SK-N-SH (cell line): ENCODE measurements around the gene SNX11. TPM values are rescaled to one million over a fixed set of nuclear protein-coding genes. Genes with fewer than 3 reads are reported as not detected.

Source experiments
- CTCF ChIA-PET: fragments of 300-600, 350-600 bp; formaldehyde crosslinking; extraction: SDS; loops from one replicate; lab custom pipeline; 2021; lab: Yijun Ruan, JAX
- POLR2A ChIA-PET: fragments of 350-600 bp; sonication (Branson Sonifier 250); formaldehyde crosslinking; extraction: SDS; loops from one replicate; lab custom pipeline; 2020; ENCODE audit warnings: antibody characterized with exemption, inconsistent platforms; lab: Yijun Ruan, JAX
- DNase-seq: peaks from one replicate; pipeline ENCODE4 v3.0.0; 2012
- H2AFZ ChIP-seq: fragments of 200-600 bp; sonication (generic); 2 replicates; pipeline ENCODE4 v1.8.1; 2016; ENCODE audit warnings: antibody characterized with exemption, mild to moderate bottlenecking, low read depth
- H3F3A ChIP-seq: fragments of 200-600 bp; sonication (generic); replicated peaks from 2 replicates; pipeline ENCODE3; 2016; ENCODE audit warnings: antibody characterized with exemption, mild to moderate bottlenecking; ENCODE audit not compliant: insufficient read depth
- H3K27ac ChIP-seq, 2 experiments: fragments of 200-500 bp in 1 of 2; fragments of 200-600 bp in 1 of 2; sonication (Bioruptor generic) in 1 of 2; sonication (generic), shearing (Covaris generic) in 1 of 2; 2 replicates each; pipeline versions ENCODE4 v1.5.1 to v1.6.1; 2014 to 2016; ENCODE audit warnings: low read depth in 2 of 2, inconsistent platforms in 1 of 2, low read length in 1 of 2, mild to moderate bottlenecking in 1 of 2, mixed read lengths in 1 of 2
- H3K27me3 ChIP-seq: fragments of 200-600 bp; sonication (generic), shearing (Covaris generic); 2 replicates; pipeline ENCODE4 v1.6.1; 2016; ENCODE audit warnings: mixed run types; ENCODE audit not compliant: insufficient read depth
- H3K36me3 ChIP-seq, 2 experiments: fragments of 200-500 bp in 1 of 2; fragments of 200-600 bp in 1 of 2; sonication (Bioruptor generic) in 1 of 2; sonication (generic) in 1 of 2; replicated peaks in 1 of 2; 2 replicates each; pipeline versions ENCODE3 to v1.5.1; 2014 to 2016; ENCODE audit warnings: low read length in 1 of 2, mild to moderate bottlenecking in 1 of 2; ENCODE audit not compliant: insufficient read depth in 2 of 2, control insufficient read depth in 1 of 2
- H3K4me1 ChIP-seq, 2 experiments: fragments of 200-500 bp in 1 of 2; fragments of 200-600 bp in 1 of 2; sonication (Bioruptor generic) in 1 of 2; sonication (generic), shearing (Covaris generic) in 1 of 2; 2 replicates each; pipeline versions ENCODE4 v1.5.1 to v1.6.1; 2014 to 2016; ENCODE audit warnings: low read depth in 1 of 2, low read length in 1 of 2, mixed run types in 1 of 2; ENCODE audit not compliant: insufficient read depth in 2 of 2, control insufficient read depth in 1 of 2
- H3K4me2 ChIP-seq: fragments of 200-600 bp; sonication (generic), shearing (Covaris generic); 2 replicates; pipeline ENCODE4 v1.6.1; 2017; ENCODE audit warnings: mixed run types
- H3K4me3 ChIP-seq, 2 experiments: fragments of 200-500 bp in 1 of 2; fragments of 200-600 bp in 1 of 2; sonication (Bioruptor generic) in 1 of 2; sonication (generic), shearing (Covaris generic) in 1 of 2; 2 replicates each; pipeline versions ENCODE4 v1.5.1 to v1.8.1; 2014 to 2016; ENCODE audit warnings: low read depth in 2 of 2, inconsistent platforms in 1 of 2, low read length in 1 of 2, mild to moderate bottlenecking in 1 of 2, mixed read lengths in 1 of 2, moderate library complexity in 1 of 2
- H3K79me2 ChIP-seq: fragments of 200-600 bp; sonication (generic); 2 replicates; pipeline ENCODE4 v1.8.1; 2017; ENCODE audit warnings: mild to moderate bottlenecking; ENCODE audit not compliant: insufficient read depth
- H3K9ac ChIP-seq: fragments of 200-600 bp; sonication (generic); 2 replicates; pipeline ENCODE4 v1.6.1; 2017; ENCODE audit warnings: mixed run types
- H3K9me2 ChIP-seq: fragments of 200-600 bp; sonication (generic); 2 replicates; pipeline ENCODE4 v1.6.1; 2017; ENCODE audit warnings: mixed run types
- H3K9me3 ChIP-seq: fragments of 200-600 bp; sonication (generic); 2 replicates; pipeline ENCODE4 v1.6.1; 2017; ENCODE audit warnings: mixed run types, mild to moderate bottlenecking, moderate library complexity
- H4K20me1 ChIP-seq: fragments of 200-600 bp; sonication (generic); 2 replicates; pipeline ENCODE4 v1.6.1; 2017; ENCODE audit warnings: mild to moderate bottlenecking, mixed run types; ENCODE audit not compliant: insufficient read depth
- ELF1 ChIP-seq: IDR thresholded peaks from 2 replicates; pipeline ENCODE4 v1.4.0; 2012
- FOSL2 ChIP-seq: IDR thresholded peaks from 2 replicates; pipeline ENCODE4 v1.4.0; 2012; ENCODE audit warnings: low read depth, mild to moderate bottlenecking, moderate library complexity, borderline replicate concordance
- FOXJ3 ChIP-seq: sonication (generic); formaldehyde crosslinking; IDR thresholded peaks from 2 replicates; pipeline ENCODE4 v1.5.1; 2020; ENCODE audit warnings: mild to moderate bottlenecking, missing genetic modification reagents
- GABPA ChIP-seq: IDR thresholded peaks from 2 replicates; pipeline ENCODE4 v1.4.0; 2012; ENCODE audit warnings: low read depth, mild to moderate bottlenecking
- GATA2 ChIP-seq: sonication (generic); formaldehyde crosslinking; IDR thresholded peaks from 2 replicates; pipeline ENCODE4 v1.5.0; 2020; ENCODE audit warnings: mild to moderate bottlenecking, missing genetic modification reagents
- IRF3 ChIP-seq: fragments of 150-350 bp; IDR thresholded peaks from 2 replicates; pipeline ENCODE4 v1.6.1; 2016; ENCODE audit warnings: mild to moderate bottlenecking, low read depth, low read length
- MAX ChIP-seq: IDR thresholded peaks from 2 replicates; pipeline ENCODE4 v1.4.0; 2012; ENCODE audit warnings: low read depth
- MEF2A ChIP-seq: IDR thresholded peaks from 2 replicates; pipeline ENCODE4 v1.4.0; 2012; ENCODE audit warnings: low read depth, borderline replicate concordance
- MXI1 ChIP-seq: IDR thresholded peaks from 2 replicates; pipeline ENCODE4 v1.6.1; 2012; ENCODE audit warnings: mild to moderate bottlenecking, low read depth, low read length, improper control_type of control experiment
- NFIC ChIP-seq: IDR thresholded peaks from 2 replicates; pipeline ENCODE4 v1.4.0; 2012; ENCODE audit warnings: borderline replicate concordance
- PBX3 ChIP-seq: IDR thresholded peaks from 2 replicates; pipeline ENCODE4; 2012
- RXRA ChIP-seq: IDR thresholded peaks from 2 replicates; pipeline ENCODE4 v1.4.0; 2012; ENCODE audit warnings: low read depth, mild to moderate bottlenecking, borderline replicate concordance
- USF1 ChIP-seq: IDR thresholded peaks from 2 replicates; pipeline ENCODE4 v1.4.0; 2012; ENCODE audit warnings: low read depth, borderline replicate concordance
- USF2 ChIP-seq: fragments of 150-350 bp; IDR thresholded peaks from 2 replicates; pipeline ENCODE4 v1.6.1; 2017; ENCODE audit warnings: antibody characterized with exemption, low read length, low read depth, borderline replicate concordance
- ZBTB33 ChIP-seq: IDR thresholded peaks from 2 replicates; pipeline ENCODE4 v1.4.0; 2012; ENCODE audit warnings: low read depth, borderline replicate concordance
- WGBS: methylation state at CpG from one replicate; pipeline ENCODE4 v1.1.6; 2017; ENCODE audit warnings: low lambda C conversion rate; 5-methylcytosine and 5-hydroxymethylcytosine counted together
- polyA plus RNA-seq, 3 experiments: library from polyadenylated mRNA; depleted of rRNA; stranded (reverse); fragments of >200 nt; gene quantifications; 2 replicates each; pipeline ENCODE4 v1.2.3, GENCODE V29; 2012

Gene SNX11
- polyA plus RNA-seq, 1 of the 3 experiments (the other 2 are of a cell fraction), result 19.0 TPM

- H3K79me2 ChIP-seq, result no peaks in the 10 kb centered on the region
- H3K36me3 ChIP-seq, result no peaks in the 10 kb centered on the region
- no peak overlapping the region for H3K9ac ChIP-seq
- H4K20me1 ChIP-seq, result no peaks in the 10 kb centered on the region
- WGBS, result 42% methylated on average over 5 of the region's 5 CpGs
- ChIA-PET CTCF (interaction anchor here (0.6 to 1.5 kb wide), 2 partner anchors 9 to 456 kb away, joined by 3 to 7 read pairs; no protein-coding TSS in a partner anchor), POLR2A (no interaction called here)
- no peak overlapping the region for H2AFZ ChIP-seq
- H3K9me3 ChIP-seq, result no peaks in the 10 kb centered on the region
- H3K4me2 ChIP-seq, result no peak overlapping the region
- H3K9me2 ChIP-seq, result no peaks in the 10 kb centered on the region
- DNase-seq, result no peak
- TF ChIP-seq FOXJ3 (CRISPR knock-in tag) (no peak), GATA2 (CRISPR knock-in tag) (no peak), ZBTB33 (no peak), NFIC (no peak), IRF3 (no peak), MXI1 (no peak), MEF2A (no peak), ELF1 (no peak), PBX3 (no peak), GABPA (no peak), USF1 (no peak), USF2 (no peak), RXRA (no peak), MAX (no peak), FOSL2 (no peak)
- H3F3A ChIP-seq, result no peaks in the 10 kb centered on the region
- peaks cover 64% of the 10 kb centered on the region for H3K27me3 ChIP-seq
- no peak overlapping the region for H3K27ac ChIP-seq
- no peaks in the 10 kb centered on the region for H3K4me1 ChIP-seq
- H3K4me3 ChIP-seq, result no peak overlapping the region
These were observed 54.9 kb downstream of the SNX11 start for GRCh38 chr17:48162306-48162934.
